ENCODE results near the gene COG5.

The COG5 gene

GRCh38 chr7:107584716-107585115, 21.0 kb upstream of the COG5 start:
- CTCF ChIA-PET: no interaction called here
- DNase-seq (ENCODE audit: extremely low spot score): no peak
- POLR2A ChIA-PET: interaction anchor here (0.5 to 1.8 kb wide), 2 partner anchors 21 to 417 kb away, joined by 3 to 4 read pairs; partner anchors contain the start of genes COG5 and DUS4L
- TF ChIP-seq LEF1 (IDR thresholded peaks at IDR 0.05; ENCODE audit: borderline replicate concordance) (no peak), FOXM1 (IDR thresholded peaks at IDR 0.05; ENCODE audit: borderline replicate concordance) (no peak), ARNT (IDR thresholded peaks at IDR 0.05) (no peak), FOXK2 (IDR thresholded peaks at IDR 0.05) (no peak), PKNOX1 (IDR thresholded peaks at IDR 0.05) (no peak), BHLHE40 (IDR thresholded peaks at IDR 0.05; ENCODE audit: borderline replicate concordance) (no peak), TARDBP (IDR thresholded peaks at IDR 0.05) (no peak), NFRKB (IDR thresholded peaks at IDR 0.05) (no peak), SUZ12 (IDR thresholded peaks at IDR 0.05) (no peak), L3MBTL2 (conservative IDR thresholded peaks at IDR 0.05) (no peak), HDGF (IDR thresholded peaks at IDR 0.05; ENCODE audit: borderline replicate concordance) (no peak), ZNF384 (IDR thresholded peaks at IDR 0.05) (no peak), SP1 (IDR thresholded peaks at IDR 0.05) (no peak), CTBP1 (IDR thresholded peaks at IDR 0.05; ENCODE audit: borderline replicate concordance) (no peak), ELF4 (IDR thresholded peaks at IDR 0.05) (no peak), FOXA1 (IDR thresholded peaks at IDR 0.05) (no peak)

GRCh38 chr7:107582875-107583274, 19.2 kb upstream of the COG5 start:
- no peak for DNase-seq (ENCODE audit: extremely low spot score)
- POLR2A ChIA-PET: interaction anchor here (1.4 to 1.8 kb wide), 2 partner anchors 19 to 161 kb away, joined by 4 read pairs; partner anchors contain the start of genes COG5 and DUS4L
- CTCF ChIA-PET: interaction anchor here (0.6 kb wide), 1 partner anchor 604 kb away, joined by 3 read pairs; no protein-coding TSS in a partner anchor
- TF ChIP-seq BHLHE40 (IDR thresholded peaks at IDR 0.05; ENCODE audit: borderline replicate concordance): no peak
- no peak for TF ChIP-seq HDGF (IDR thresholded peaks at IDR 0.05; ENCODE audit: borderline replicate concordance)
- no peak for TF ChIP-seq PKNOX1 (IDR thresholded peaks at IDR 0.05)
- TF ChIP-seq ELF4 (IDR thresholded peaks at IDR 0.05): no peak
- no peak for TF ChIP-seq L3MBTL2 (conservative IDR thresholded peaks at IDR 0.05)
- TF ChIP-seq FOXA1 (IDR thresholded peaks at IDR 0.05): no peak

GRCh38 chr7:107581387-107582013, 17.8 kb upstream of the COG5 start:
- DNase-seq (ENCODE audit: extremely low spot score): no peak
- no peak for TF ChIP-seq ARNT (IDR thresholded peaks at IDR 0.05)
- no peak for TF ChIP-seq BHLHE40 (IDR thresholded peaks at IDR 0.05; ENCODE audit: borderline replicate concordance)
- no peak for TF ChIP-seq CTBP1 (IDR thresholded peaks at IDR 0.05; ENCODE audit: borderline replicate concordance)
- TF ChIP-seq NFRKB (IDR thresholded peaks at IDR 0.05): no peak
- TF ChIP-seq PKNOX1 (IDR thresholded peaks at IDR 0.05): no peak
- POLR2A ChIA-PET: interaction anchor here (1.3 kb wide), 1 partner anchor 17 kb away, joined by 4 read pairs; the partner anchor contains the start of genes COG5 and DUS4L
- CTCF ChIA-PET: no interaction called here

GRCh38 chr7:107580716-107581383, 17.1 kb upstream of the COG5 start:
- no peak for DNase-seq (ENCODE audit: extremely low spot score)
- ChIA-PET POLR2A (interaction anchor here (0.6 to 1.5 kb wide), 2 partner anchors 12 to 17 kb away, joined by 3 to 5 read pairs; partner anchors contain the start of genes COG5 and DUS4L), CTCF (no interaction called here)
- TF ChIP-seq L3MBTL2 (conservative IDR thresholded peaks at IDR 0.05) (0 out of 2 replicates have a peak, but pooled peaks have one; percentile 2), NFRKB (IDR thresholded peaks at IDR 0.05) (no peak), CTBP1 (IDR thresholded peaks at IDR 0.05; ENCODE audit: borderline replicate concordance) (no peak), ARNT (IDR thresholded peaks at IDR 0.05) (no peak)

GRCh38 chr7:107579885-107580715, 16.4 kb upstream of the COG5 start, which contains the start of gene BCAP29:
Gene BCAP29, plus strand, starts transcription at chr7:107580246. Its CDS starts 527 bp downstream, at chr7:107580773.
- TF ChIP-seq ZNF384 (IDR thresholded peaks at IDR 0.05): no peak
- no peak for TF ChIP-seq FOXA1 (IDR thresholded peaks at IDR 0.05)
- no peak for TF ChIP-seq SUZ12 (IDR thresholded peaks at IDR 0.05)
- TF ChIP-seq L3MBTL2 (conservative IDR thresholded peaks at IDR 0.05): peak; percentile 19; the same call in 1 of the 2 replicates
- peak; percentile 63 for TF ChIP-seq FOXM1 (IDR thresholded peaks at IDR 0.05; ENCODE audit: borderline replicate concordance)
- TF ChIP-seq PKNOX1 (IDR thresholded peaks at IDR 0.05): no peak
- TF ChIP-seq ELF4 (IDR thresholded peaks at IDR 0.05): no peak
- TF ChIP-seq TARDBP (IDR thresholded peaks at IDR 0.05): no peak
- peak; percentile 84 for TF ChIP-seq LEF1 (IDR thresholded peaks at IDR 0.05; ENCODE audit: borderline replicate concordance)
- DNase-seq (ENCODE audit: extremely low spot score): peak; percentile 77
- POLR2A ChIA-PET: interaction anchor here (0.6 to 1.5 kb wide), 2 partner anchors 11 to 16 kb away, joined by 3 to 5 read pairs; partner anchors contain the start of genes COG5 and DUS4L
- CTCF ChIA-PET: no interaction called here

Measured in HEK293T (cell line).